ENCODE data around the gene LRRC28. TPM values are rescaled to one million over a fixed set of nuclear protein-coding genes. Genes with fewer than 3 reads are reported as not detected.

The LRRC28 gene
- total and polyA plus RNA-seq, 2 donors (not counting 1 experiment from before 2014, with no cell fraction given) = 20.1 to 23.8 TPM

DNA sequence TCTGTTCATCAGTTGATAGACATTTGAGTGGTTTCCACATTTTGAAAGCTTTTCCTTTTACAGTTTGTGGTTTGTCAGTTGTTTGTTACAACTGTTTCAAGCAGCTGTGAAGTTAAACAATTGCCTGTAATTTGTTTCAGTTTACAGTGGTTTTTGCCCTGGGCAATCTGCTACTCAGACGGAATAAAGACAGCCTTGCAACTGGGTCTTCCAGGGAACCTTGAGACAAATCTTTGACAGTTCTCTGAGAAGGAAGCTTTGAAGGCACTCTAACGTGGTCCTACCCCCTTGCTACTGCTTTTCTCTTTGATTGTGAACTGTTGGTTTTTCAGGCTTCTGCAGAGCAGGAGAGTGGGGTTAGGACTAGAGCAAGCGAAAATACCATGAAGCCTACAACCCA is 28.0 kb downstream of the LRRC28 start:
- H3K9ac ChIP-seq (ENCODE audit: insufficient read depth, low read length) = no peak overlapping the region
- H3K79me2 ChIP-seq (ENCODE audit: control insufficient read depth, insufficient read depth, low read length) = no peaks in the 10 kb centered on the region
- no peak for DNase-seq (ENCODE audit: low read depth in 2 of 2)
- H2AFZ ChIP-seq (ENCODE audit: low read length) = no peak overlapping the region
- H3K4me3 ChIP-seq (replicated peaks in 1 of 4; ENCODE audit: control extremely low read depth in 1 of 4, insufficient read depth in 1 of 4, low read depth in 3 of 4, low read length in 4 of 4) = no peak overlapping the region
- H3K27me3 ChIP-seq (ENCODE audit: control insufficient read depth, insufficient read depth, low read length) = no peaks in the 10 kb centered on the region
- H4K20me1 ChIP-seq (ENCODE audit: control insufficient read depth, extremely low read depth, insufficient read depth, low read length) = no peaks in the 10 kb centered on the region
- no peak for TF ChIP-seq EZH2 (IDR thresholded peaks at IDR 0.05; ENCODE audit: low read length, missing control alignments)
- no peak for TF ChIP-seq CTCF (conservative IDR thresholded peaks at IDR 0.05 in 1 of 2, IDR thresholded peaks at IDR 0.05 in 1 of 2; ENCODE audit: low read depth in 1 of 2, low read length in 2 of 2)
- no peak overlapping the region for H3K4me2 ChIP-seq (ENCODE audit: extremely low read depth, insufficient read depth, low read length)
- no peak overlapping the region for H3K27ac ChIP-seq (ENCODE audit: insufficient read depth, low read length)
- H3K4me1 ChIP-seq (ENCODE audit: control insufficient read depth, extremely low read depth, insufficient read depth, low read length) = peaks cover 2% of the 10 kb centered on the region
- H3K36me3 ChIP-seq (ENCODE audit: control insufficient read depth, insufficient read depth, low read length) = no peaks in the 10 kb centered on the region
- H3K9me3 ChIP-seq (ENCODE audit: control insufficient read depth, insufficient read depth, low read depth, low read length) = no peaks in the 10 kb centered on the region

DNA sequence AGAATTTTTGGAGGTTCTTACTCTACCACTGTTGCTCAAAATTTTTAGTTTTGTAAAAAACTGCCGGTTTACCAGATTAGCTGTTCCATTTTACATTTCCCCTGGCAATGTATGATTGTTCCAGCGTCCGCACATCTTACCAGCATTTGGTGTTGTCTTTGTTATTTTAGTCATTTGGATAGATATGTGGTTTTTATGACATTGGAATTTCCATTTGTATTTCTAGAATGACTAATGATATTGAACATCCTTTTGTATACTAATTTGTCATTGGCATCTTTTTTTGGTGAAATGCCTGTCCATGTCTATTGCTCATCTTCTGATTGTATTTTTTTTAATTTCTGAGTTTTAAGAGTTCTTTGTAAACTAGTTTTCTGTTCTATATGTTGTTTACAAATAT is 28.5 kb downstream of the LRRC28 start:
- Histone ChIP-seq H3K4me1 (ENCODE audit: control insufficient read depth, extremely low read depth, insufficient read depth, low read length) (peaks cover 2% of the 10 kb centered on the region), H3K27ac (ENCODE audit: insufficient read depth, low read length) (no peak overlapping the region), H4K20me1 (ENCODE audit: control insufficient read depth, extremely low read depth, insufficient read depth, low read length) (no peaks in the 10 kb centered on the region), H3K4me2 (ENCODE audit: extremely low read depth, insufficient read depth, low read length) (no peak overlapping the region), H2AFZ (ENCODE audit: low read length) (no peak overlapping the region), H3K9me3 (ENCODE audit: control insufficient read depth, insufficient read depth, low read depth, low read length) (no peaks in the 10 kb centered on the region), H3K79me2 (ENCODE audit: control insufficient read depth, insufficient read depth, low read length) (no peaks in the 10 kb centered on the region), H3K9ac (ENCODE audit: insufficient read depth, low read length) (no peak overlapping the region), H3K4me3 (replicated peaks in 1 of 4; ENCODE audit: control extremely low read depth in 1 of 4, insufficient read depth in 1 of 4, low read depth in 3 of 4, low read length in 4 of 4) (no peak overlapping the region), H3K36me3 (ENCODE audit: control insufficient read depth, insufficient read depth, low read length) (no peaks in the 10 kb centered on the region), H3K27me3 (ENCODE audit: control insufficient read depth, insufficient read depth, low read length) (no peaks in the 10 kb centered on the region)
- TF ChIP-seq CTCF (conservative IDR thresholded peaks at IDR 0.05 in 1 of 2, IDR thresholded peaks at IDR 0.05 in 1 of 2; ENCODE audit: low read depth in 1 of 2, low read length in 2 of 2) = no peak
- no peak for TF ChIP-seq EZH2 (IDR thresholded peaks at IDR 0.05; ENCODE audit: low read length, missing control alignments)
- no peak for DNase-seq (ENCODE audit: low read depth in 2 of 2)

- Histone ChIP-seq H3K4me1 (ENCODE audit: control insufficient read depth, extremely low read depth, insufficient read depth, low read length) (peaks cover 2% of the 10 kb centered on the region), H3K27ac (ENCODE audit: insufficient read depth, low read length) (no peak overlapping the region), H3K4me3 (replicated peaks in 1 of 4; ENCODE audit: control extremely low read depth in 1 of 4, insufficient read depth in 1 of 4, low read depth in 3 of 4, low read length in 4 of 4) (no peak overlapping the region), H2AFZ (ENCODE audit: low read length) (no peak overlapping the region), H3K9me3 (ENCODE audit: control insufficient read depth, insufficient read depth, low read depth, low read length) (no peaks in the 10 kb centered on the region), H3K36me3 (ENCODE audit: control insufficient read depth, insufficient read depth, low read length) (no peaks in the 10 kb centered on the region), H4K20me1 (ENCODE audit: control insufficient read depth, extremely low read depth, insufficient read depth, low read length) (no peaks in the 10 kb centered on the region), H3K4me2 (ENCODE audit: extremely low read depth, insufficient read depth, low read length) (no peak overlapping the region), H3K9ac (ENCODE audit: insufficient read depth, low read length) (no peak overlapping the region), H3K27me3 (ENCODE audit: control insufficient read depth, insufficient read depth, low read length) (no peaks in the 10 kb centered on the region), H3K79me2 (ENCODE audit: control insufficient read depth, insufficient read depth, low read length) (no peaks in the 10 kb centered on the region)
- TF ChIP-seq EZH2 (IDR thresholded peaks at IDR 0.05; ENCODE audit: low read length, missing control alignments) = no peak
- DNase-seq (ENCODE audit: low read depth in 2 of 2) = no peak
Measured at GRCh38 chr15:99282121-99282520, 30.8 kb downstream of the LRRC28 start.
